C4-2B (cell line): Measurements from ENCODE around the gene PGAP3.

ENCODE experiments used
- CTCF ChIP-seq: fragments of 450-650 bp; conservative IDR thresholded peaks from 2 replicates; pipeline ENCODE4 v1.5.1; 2017; ENCODE audit warnings: mild to moderate bottlenecking
- ZFX ChIP-seq: fragments of 450-650 bp; IDR thresholded peaks from 2 replicates; pipeline ENCODE4 v1.6.1; 2017

DNA sequence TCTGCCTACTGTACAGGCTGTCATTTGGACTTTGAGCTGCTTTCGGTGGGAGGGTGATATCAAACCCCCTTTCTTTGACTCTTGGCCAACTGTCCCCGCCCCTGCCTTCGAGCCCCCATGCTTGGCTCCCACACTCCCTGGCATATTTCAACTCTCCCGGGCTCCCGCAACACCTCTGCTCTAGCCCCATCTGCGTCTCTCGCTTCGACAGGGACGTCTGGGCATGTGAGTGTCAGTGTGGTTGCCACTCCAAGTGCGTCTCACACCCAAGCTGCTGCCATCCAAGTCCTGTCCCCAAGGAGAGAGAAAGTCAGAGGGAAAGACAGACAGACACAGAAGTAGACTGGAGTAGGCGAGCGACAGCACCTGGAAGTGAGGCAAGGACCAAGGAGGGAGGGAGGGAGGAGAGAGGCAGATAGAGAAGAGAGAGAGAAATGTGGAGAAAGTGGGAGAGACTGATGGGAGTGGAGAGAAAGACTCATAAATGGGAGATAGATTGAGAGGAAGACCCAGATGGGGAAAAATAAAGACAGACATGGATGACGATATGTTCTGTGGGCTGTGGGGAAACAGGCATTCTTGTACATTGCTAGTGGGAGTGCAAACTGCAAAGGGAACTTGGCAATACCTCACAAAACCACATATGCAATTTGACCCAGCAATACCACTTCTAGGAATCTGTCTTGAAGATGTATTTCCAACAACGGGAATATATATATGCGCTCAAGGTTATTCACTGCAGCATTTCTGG is 39.1 kb downstream of the PGAP3 start:
- TF ChIP-seq CTCF (no peak), ZFX (no peak)
